KMS-11 (cell line): Measurements from ENCODE around the gene RPS6KA3.
"Not testable (repeated sequence)": the region's sequence is repeated elsewhere in the genome, so short reads cannot be mapped to it uniquely, and the experiment has no call there.

Experiments used
- H2AFZ ChIP-seq: fragments of 200-600 bp; sonication (generic); 2 replicates; pipeline ENCODE4 v1.6.1; 2016; ENCODE audit warnings: antibody characterized with exemption, mixed run types, low read depth
- H3K27ac ChIP-seq: fragments of 200-600 bp; sonication (generic); 2 replicates; pipeline ENCODE4 v1.6.1; 2016; ENCODE audit warnings: mild to moderate bottlenecking, mixed run types
- H3K27me3 ChIP-seq: fragments of 200-600 bp; sonication (generic); 2 replicates; pipeline ENCODE4 v1.6.1; 2017; ENCODE audit warnings: mild to moderate bottlenecking, low read depth, mixed run types, moderate library complexity; ENCODE audit not compliant: insufficient read depth
- H3K36me3 ChIP-seq: fragments of 200-600 bp; sonication (generic); 2 replicates; pipeline ENCODE4 v1.6.1; 2017; ENCODE audit warnings: mild to moderate bottlenecking, mixed run types; ENCODE audit not compliant: insufficient read depth
- H3K4me1 ChIP-seq: fragments of 200-600 bp; sonication (generic); 2 replicates; pipeline ENCODE4 v1.6.1; 2016; ENCODE audit warnings: mild to moderate bottlenecking, low read depth, mixed run types; ENCODE audit not compliant: poor library complexity, severe bottlenecking
- H3K4me2 ChIP-seq: fragments of 200-600 bp; sonication (generic); 2 replicates; pipeline ENCODE4 v1.7.0; 2016; ENCODE audit warnings: mild to moderate bottlenecking, mixed run types
- H3K4me3 ChIP-seq: fragments of 200-600 bp; sonication (generic); IDR thresholded peaks from 2 replicates; pipeline ENCODE4 v1.6.1; 2017; ENCODE audit warnings: low read depth, low read length, mixed read lengths; ENCODE audit not compliant: insufficient read depth
- H3K79me2 ChIP-seq: fragments of 200-600 bp; sonication (generic); 2 replicates; pipeline ENCODE4 v1.6.1; 2016; ENCODE audit warnings: low read depth, mixed run types; ENCODE audit not compliant: insufficient read depth
- H3K9ac ChIP-seq: fragments of 200-600 bp; sonication (generic); 2 replicates; pipeline ENCODE4 v1.6.1; 2016; ENCODE audit warnings: mild to moderate bottlenecking, mixed run types
- H4K20me1 ChIP-seq: fragments of 200-600 bp; sonication (generic); 2 replicates; pipeline ENCODE4 v1.6.1; 2016; ENCODE audit warnings: mild to moderate bottlenecking, mixed run types; ENCODE audit not compliant: insufficient read depth
- TF ChIP-seq, protein P1 (sequence below): fragments of 200-600 bp; sonication (generic); conservative IDR thresholded peaks from 2 replicates; pipeline ENCODE4 v1.6.1; 2017; ENCODE audit warnings: low read depth, mild to moderate bottlenecking, antibody characterized with exemption, low read length, moderate library complexity, mixed read lengths

RPS6KA3 gene

GRCh38 chrX:20254712-20255299 lies 11.9 kb downstream of the RPS6KA3 start:
- Histone ChIP-seq H3K27ac (no peak overlapping the region), H3K36me3 (no peaks in the 10 kb centered on the region), H3K9ac (no peak overlapping the region), H3K4me1 (peaks cover 9% of the 10 kb centered on the region), H2AFZ (no peak overlapping the region), H3K79me2 (peaks cover 46% of the 10 kb centered on the region), H3K4me2 (no peak overlapping the region), H3K27me3 (no peaks in the 10 kb centered on the region), H3K4me3 (no peak overlapping the region), H4K20me1 (no peaks in the 10 kb centered on the region)
- TF ChIP-seq, protein P1, sequence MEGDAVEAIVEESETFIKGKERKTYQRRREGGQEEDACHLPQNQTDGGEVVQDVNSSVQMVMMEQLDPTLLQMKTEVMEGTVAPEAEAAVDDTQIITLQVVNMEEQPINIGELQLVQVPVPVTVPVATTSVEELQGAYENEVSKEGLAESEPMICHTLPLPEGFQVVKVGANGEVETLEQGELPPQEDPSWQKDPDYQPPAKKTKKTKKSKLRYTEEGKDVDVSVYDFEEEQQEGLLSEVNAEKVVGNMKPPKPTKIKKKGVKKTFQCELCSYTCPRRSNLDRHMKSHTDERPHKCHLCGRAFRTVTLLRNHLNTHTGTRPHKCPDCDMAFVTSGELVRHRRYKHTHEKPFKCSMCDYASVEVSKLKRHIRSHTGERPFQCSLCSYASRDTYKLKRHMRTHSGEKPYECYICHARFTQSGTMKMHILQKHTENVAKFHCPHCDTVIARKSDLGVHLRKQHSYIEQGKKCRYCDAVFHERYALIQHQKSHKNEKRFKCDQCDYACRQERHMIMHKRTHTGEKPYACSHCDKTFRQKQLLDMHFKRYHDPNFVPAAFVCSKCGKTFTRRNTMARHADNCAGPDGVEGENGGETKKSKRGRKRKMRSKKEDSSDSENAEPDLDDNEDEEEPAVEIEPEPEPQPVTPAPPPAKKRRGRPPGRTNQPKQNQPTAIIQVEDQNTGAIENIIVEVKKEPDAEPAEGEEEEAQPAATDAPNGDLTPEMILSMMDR, result no peak

- H3K4me1 ChIP-seq, result peaks cover 9% of the 10 kb centered on the region
- H3K36me3 ChIP-seq, result no peaks in the 10 kb centered on the region
- TF ChIP-seq, protein P1, result no peak
- no peak overlapping the region for H3K4me3 ChIP-seq
- H3K9ac ChIP-seq, result no peak overlapping the region
- no peaks in the 10 kb centered on the region for H4K20me1 ChIP-seq
- peaks cover 33% of the 10 kb centered on the region; the same call in 1 of the 2 replicates for H3K79me2 ChIP-seq
- no peak overlapping the region for H2AFZ ChIP-seq
- no peak overlapping the region for H3K27ac ChIP-seq
- no peaks in the 10 kb centered on the region for H3K27me3 ChIP-seq
- no peak overlapping the region for H3K4me2 ChIP-seq
These were observed 13.5 kb downstream of the RPS6KA3 start for GRCh38 chrX:20253232-20253543.

GRCh38 chrX:20252381-20253231 lies 14.1 kb downstream of the RPS6KA3 start:
- Histone ChIP-seq H4K20me1 (no peaks in the 10 kb centered on the region), H3K4me1 (peaks cover 9% of the 10 kb centered on the region), H2AFZ (no peak overlapping the region), H3K4me2 (no peak overlapping the region), H3K79me2 (peaks cover 31% of the 10 kb centered on the region; the same call in 1 of the 2 replicates), H3K9ac (no peak overlapping the region), H3K27ac (no peak overlapping the region), H3K36me3 (no peaks in the 10 kb centered on the region), H3K4me3 (no peak overlapping the region), H3K27me3 (no peaks in the 10 kb centered on the region)
- TF ChIP-seq, protein P1, result peak; percentile 61

- H3K4me1 ChIP-seq, result peaks cover 9% of the 10 kb centered on the region
- TF ChIP-seq, protein P1, result no peak
These were observed 15.0 kb downstream of the RPS6KA3 start for GRCh38 chrX:20251691-20252090.

DNA sequence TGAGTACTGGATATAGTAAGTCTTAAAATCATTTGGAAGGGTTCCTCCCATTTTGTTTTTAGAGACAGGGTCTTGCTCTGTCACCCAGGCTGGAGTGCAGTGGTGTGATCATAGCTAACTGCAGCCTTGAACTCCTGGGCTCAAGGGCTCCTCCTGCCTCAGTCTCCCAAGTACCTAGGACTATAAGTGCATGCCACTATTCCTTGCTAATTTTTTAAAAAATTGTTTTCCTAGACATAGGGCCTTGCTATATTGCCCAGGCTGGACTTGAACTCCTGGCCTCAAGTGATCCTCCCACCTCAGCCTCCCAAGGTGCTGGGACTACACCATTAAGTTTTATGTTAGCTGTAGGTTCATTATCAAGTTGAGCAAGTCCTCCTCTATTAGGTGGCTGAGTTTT lies 16.6 kb downstream of the RPS6KA3 start:
- H3K9ac ChIP-seq, result not testable (repeated sequence)

More at GRCh38 chrX:20251691-20252090, 15.0 kb downstream of the RPS6KA3 start:
- no peaks in the 10 kb centered on the region for H4K20me1 ChIP-seq
- H3K9ac ChIP-seq, result no peak overlapping the region
- H3K4me2 ChIP-seq, result no peak overlapping the region
- no peak overlapping the region for H3K4me3 ChIP-seq
- H3K27ac ChIP-seq, result no peak overlapping the region
- H3K79me2 ChIP-seq, result peaks cover 31% of the 10 kb centered on the region; the same call in 1 of the 2 replicates
- no peaks in the 10 kb centered on the region for H3K36me3 ChIP-seq
- H2AFZ ChIP-seq, result no peak overlapping the region
- H3K27me3 ChIP-seq, result no peaks in the 10 kb centered on the region

More for the DNA sequence above, 16.6 kb downstream of the RPS6KA3 start:
- not testable (repeated sequence) for H2AFZ ChIP-seq, H3K27ac ChIP-seq, H3K4me3 ChIP-seq, H4K20me1 ChIP-seq, H3K36me3 ChIP-seq, H3K4me2 ChIP-seq, H3K27me3 ChIP-seq, H3K4me1 ChIP-seq
- H3K79me2 ChIP-seq, result peaks cover 32% of the 10 kb centered on the region; the same call in 1 of the 2 replicates
